Trophoblast cell (in vitro differentiated cells and primary cell): Measurements from ENCODE around the gene MAP4K3.

Source experiments
- DNase-seq, 2 donors: peaks; one replicate each; pipeline ENCODE4 v3.0.0-alpha.2; 2016
- H2AFZ ChIP-seq: 2 replicates; pipeline ENCODE4 v1.6.1; 2013; ENCODE audit warnings: low read length, moderate library complexity, mild to moderate bottlenecking; ENCODE audit not compliant: insufficient read depth, poor library complexity
- H2AK5ac ChIP-seq: 2 replicates; pipeline ENCODE4 v1.6.1; 2013; ENCODE audit warnings: mild to moderate bottlenecking, low read length
- H2BK120ac ChIP-seq: 2 replicates; pipeline ENCODE4 v1.6.1; 2013; ENCODE audit warnings: low read length, mild to moderate bottlenecking, moderate library complexity; ENCODE audit not compliant: insufficient read depth, poor library complexity
- H2BK12ac ChIP-seq: 2 replicates; pipeline ENCODE4 v1.6.1; 2013; ENCODE audit warnings: mild to moderate bottlenecking, low read length, moderate library complexity
- H2BK5ac ChIP-seq: 2 replicates; pipeline ENCODE4 v1.6.1; 2013; ENCODE audit warnings: low read length, low read depth, moderate library complexity, mild to moderate bottlenecking; ENCODE audit not compliant: poor library complexity
- H3K14ac ChIP-seq: 2 replicates; pipeline ENCODE4 v1.6.1; 2013; ENCODE audit warnings: mild to moderate bottlenecking, low read length
- H3K18ac ChIP-seq: 2 replicates; pipeline ENCODE4 v1.6.1; 2013; ENCODE audit warnings: mild to moderate bottlenecking, low read length
- H3K23ac ChIP-seq: 2 replicates; pipeline ENCODE4 v1.6.1; 2013; ENCODE audit warnings: low read length
- H3K27ac ChIP-seq: 2 replicates; pipeline ENCODE4 v1.5.1; 2013; ENCODE audit warnings: low read depth, mild to moderate bottlenecking, inconsistent platforms, low read length, moderate library complexity
- H3K27me3 ChIP-seq: 2 replicates; pipeline ENCODE4 v1.6.1; 2013; ENCODE audit warnings: inconsistent platforms, mild to moderate bottlenecking, low read length, moderate library complexity; ENCODE audit not compliant: insufficient read depth
- H3K36me3 ChIP-seq, 2 experiments: 1 replicate in 1 of 2; 2 replicates in 1 of 2; pipeline ENCODE4 v1.6.1; 2013; ENCODE audit warnings: low read length in 2 of 2, mild to moderate bottlenecking in 2 of 2, moderate library complexity in 1 of 2; ENCODE audit not compliant: insufficient read depth in 2 of 2, control insufficient read depth in 1 of 2
- H3K4ac ChIP-seq: 2 replicates; pipeline ENCODE4 v1.6.1; 2013; ENCODE audit warnings: low read depth, mild to moderate bottlenecking, low read length, moderate library complexity
- H3K4me1 ChIP-seq, 2 experiments: 1 replicate in 1 of 2; 2 replicates in 1 of 2; pipeline ENCODE4 v1.6.1; 2013; ENCODE audit warnings: low read length in 2 of 2, mild to moderate bottlenecking in 2 of 2, moderate library complexity in 1 of 2; ENCODE audit not compliant: insufficient read depth in 2 of 2, control insufficient read depth in 1 of 2
- H3K4me2 ChIP-seq: 2 replicates; pipeline ENCODE4 v1.6.1; 2013; ENCODE audit warnings: inconsistent platforms, mild to moderate bottlenecking, low read length, moderate library complexity
- H3K4me3 ChIP-seq: 2 replicates; pipeline ENCODE4 v1.5.1; 2013; ENCODE audit warnings: mild to moderate bottlenecking, low read depth, low read length, inconsistent platforms
- H3K79me1 ChIP-seq: one replicate; pipeline ENCODE4 v1.6.1; 2013; ENCODE audit warnings: low read length
- H3K79me2 ChIP-seq: 2 replicates; pipeline ENCODE4 v1.6.1; 2013; ENCODE audit warnings: low read length, mild to moderate bottlenecking; ENCODE audit not compliant: control insufficient read depth, insufficient read depth, poor library complexity
- H3K9ac ChIP-seq: 2 replicates; pipeline ENCODE4 v1.6.1; 2013; ENCODE audit warnings: mild to moderate bottlenecking, low read length
- H3K9me3 ChIP-seq: 2 replicates; pipeline ENCODE4 v1.6.1; 2013; ENCODE audit warnings: low read depth, mild to moderate bottlenecking, control low read depth, inconsistent platforms, low read length; ENCODE audit not compliant: insufficient read depth
- H4K12ac ChIP-seq: 2 replicates; pipeline ENCODE4 v1.6.1; 2013; ENCODE audit warnings: low read depth, mild to moderate bottlenecking, low read length, moderate library complexity
- H4K8ac ChIP-seq: 2 replicates; pipeline ENCODE4 v1.6.1; 2013; ENCODE audit warnings: low read depth, mild to moderate bottlenecking, low read length, moderate library complexity
- H4K91ac ChIP-seq: one replicate; pipeline ENCODE4 v1.6.1; 2013; ENCODE audit warnings: low read depth, mild to moderate bottlenecking, low read length, moderate library complexity
- WGBS: extraction: QIAGEN DNeasy Blood & Tissue Kit; methylation state at CpG from one replicate; pipeline ENCODE4 v1.1.7; 2013; ENCODE audit warnings: missing lambda C conversion rate; ENCODE audit not compliant: insufficient read length, insufficient coverage; ENCODE audit errors: extremely low coverage; 5-methylcytosine and 5-hydroxymethylcytosine counted together

MAP4K3 gene

DNA sequence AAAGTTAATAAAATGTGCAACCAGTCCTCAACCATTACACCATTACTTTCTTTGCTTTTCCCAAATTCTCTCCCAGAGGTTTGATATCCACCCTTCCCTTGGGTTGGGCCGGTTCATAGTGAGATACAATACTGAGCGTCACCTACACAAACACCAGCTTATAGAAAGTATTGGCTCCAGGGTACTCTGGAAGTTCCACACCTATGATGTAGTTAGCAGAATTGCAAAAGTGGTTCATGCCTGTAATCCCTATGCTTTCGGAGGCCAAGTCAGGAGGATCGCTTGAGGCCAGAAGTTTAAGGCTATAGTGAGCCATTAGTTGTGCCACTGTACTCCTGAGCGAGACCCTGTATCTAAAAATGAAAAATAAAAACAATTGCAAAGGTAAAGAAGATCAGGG is 15.3 kb upstream of the MAP4K3 start:
- H2AFZ ChIP-seq = no peak overlapping the region
- no peaks in the 10 kb centered on the region for H3K79me1 ChIP-seq
- H3K27ac ChIP-seq = no peak overlapping the region
- H3K18ac ChIP-seq = no peak overlapping the region
- H4K12ac ChIP-seq = no peak overlapping the region
- H4K91ac ChIP-seq = no peak overlapping the region
- H2BK12ac ChIP-seq = no peak overlapping the region
- H2AK5ac ChIP-seq = no peak overlapping the region
- no peaks in the 10 kb centered on the region for H3K27me3 ChIP-seq
- no peaks in the 10 kb centered on the region for H3K79me2 ChIP-seq
- H3K4me3 ChIP-seq = no peak overlapping the region
- WGBS = no CpG with 5 or more reads among the region's 5 CpGs
- no peak overlapping the region for H2BK5ac ChIP-seq
- no peak overlapping the region for H4K8ac ChIP-seq
- H3K9ac ChIP-seq = no peak overlapping the region
- H3K9me3 ChIP-seq = no peaks in the 10 kb centered on the region
- no peaks in the 10 kb centered on the region for H3K4me1 ChIP-seq
- no peak overlapping the region for H3K23ac ChIP-seq
- peaks cover 0 to 2% of the 10 kb centered on the region in 2 experiments for H3K36me3 ChIP-seq
- no peak overlapping the region for H2BK120ac ChIP-seq
- peak; percentile 83 to 94 for DNase-seq
- H3K14ac ChIP-seq = no peak overlapping the region
- no peak overlapping the region for H3K4me2 ChIP-seq
- H3K4ac ChIP-seq = no peak overlapping the region

- no peak overlapping the region for H3K27ac ChIP-seq
- DNase-seq = peak in 1 of 2 donors; percentile 48
- no peak overlapping the region for H2BK120ac ChIP-seq
- H3K79me1 ChIP-seq = no peaks in the 10 kb centered on the region
- H3K4me2 ChIP-seq = no peak overlapping the region
- no peak overlapping the region for H2BK12ac ChIP-seq
- no peak overlapping the region for H4K12ac ChIP-seq
- H4K91ac ChIP-seq = no peak overlapping the region
- H3K23ac ChIP-seq = no peak overlapping the region
- H4K8ac ChIP-seq = no peak overlapping the region
- no peak overlapping the region for H3K4ac ChIP-seq
- no peak overlapping the region for H2AK5ac ChIP-seq
- H3K4me3 ChIP-seq = no peak overlapping the region
- H3K18ac ChIP-seq = no peak overlapping the region
- H3K27me3 ChIP-seq = no peaks in the 10 kb centered on the region
- no peak overlapping the region for H3K9ac ChIP-seq
- H3K4me1 ChIP-seq = no peaks in the 10 kb centered on the region
- H3K9me3 ChIP-seq = no peaks in the 10 kb centered on the region
- H2BK5ac ChIP-seq = no peak overlapping the region
- no peaks in the 10 kb centered on the region for H3K79me2 ChIP-seq
- H3K14ac ChIP-seq = no peak overlapping the region
- H2AFZ ChIP-seq = no peak overlapping the region
- peaks cover 0 to 2% of the 10 kb centered on the region in 2 experiments for H3K36me3 ChIP-seq
Measured at GRCh38 chr2:39451954-39452353, 14.9 kb upstream of the MAP4K3 start.

- Histone ChIP-seq H3K79me2 (no peaks in the 10 kb centered on the region), H3K4me1 (no peaks in the 10 kb centered on the region), H3K14ac (no peak overlapping the region), H4K12ac (no peak overlapping the region), H3K36me3 (no peaks in the 10 kb centered on the region), H3K23ac (no peak overlapping the region), H2BK5ac (no peak overlapping the region), H3K79me1 (no peaks in the 10 kb centered on the region), H2AFZ (no peak overlapping the region), H4K91ac (no peak overlapping the region), H3K27me3 (no peaks in the 10 kb centered on the region), H3K4ac (no peak overlapping the region), H3K4me3 (no peak overlapping the region), H3K27ac (no peak overlapping the region), H3K4me2 (no peak overlapping the region), H3K9ac (no peak overlapping the region), H3K9me3 (peaks cover 3% of the 10 kb centered on the region), H2AK5ac (no peak overlapping the region), H2BK12ac (no peak overlapping the region), H2BK120ac (no peak overlapping the region), H4K8ac (no peak overlapping the region), H3K18ac (no peak overlapping the region)
- no peak for DNase-seq
- no CpG with 5 or more reads among the region's 3 CpGs for WGBS
Measured at GRCh38 chr2:39448169-39448502, 11.1 kb upstream of the MAP4K3 start.

GRCh38 chr2:39447266-39448168 is 10.4 kb upstream of the MAP4K3 start:
- Histone ChIP-seq H3K4me1 (no peaks in the 10 kb centered on the region), H3K27ac (no peak overlapping the region), H3K27me3 (no peaks in the 10 kb centered on the region), H2AFZ (no peak overlapping the region), H2BK12ac (no peak overlapping the region), H3K4ac (no peak overlapping the region), H3K4me2 (no peak overlapping the region), H2AK5ac (no peak overlapping the region), H2BK5ac (no peak overlapping the region), H3K23ac (no peak overlapping the region), H2BK120ac (no peak overlapping the region), H3K9me3 (peaks cover 3% of the 10 kb centered on the region), H3K36me3 (no peaks in the 10 kb centered on the region), H3K79me2 (no peaks in the 10 kb centered on the region), H4K12ac (no peak overlapping the region), H3K9ac (no peak overlapping the region), H4K8ac (no peak overlapping the region), H3K18ac (no peak overlapping the region), H4K91ac (no peak overlapping the region), H3K4me3 (no peak overlapping the region), H3K79me1 (no peaks in the 10 kb centered on the region), H3K14ac (no peak overlapping the region)
- no CpG with 5 or more reads among the region's 6 CpGs for WGBS
- DNase-seq = no peak
